ENCODE measurements around the gene DNASE1L3.
"Not testable (repeated sequence)": the region's sequence is repeated elsewhere in the genome, so short reads cannot be mapped to it uniquely, and the experiment has no call there.

DNASE1L3 gene

GRCh38 chr3:58210761-58211460 is at the start of gene DNASE1L3:
Gene DNASE1L3 (minus strand): TSS chr3:58210972. CDS start chr3:58210906, 66 bp downstream.
- no peak for DNase-seq (ENCODE audit: low read depth, low spot score)
- no peak within 1 kb of the TSS for H3K27ac ChIP-seq

- H3K27ac ChIP-seq, result no peak overlapping the region
- peak; percentile 29 for DNase-seq (ENCODE audit: low read depth, low spot score)
Observed at GRCh38 chr3:58260261-58260731, 49.5 kb upstream of the DNASE1L3 start.

- H3K27ac ChIP-seq, result no peak overlapping the region
- DNase-seq (ENCODE audit: low read depth, low spot score), result no peak
Observed at GRCh38 chr3:58258392-58259055, 47.8 kb upstream of the DNASE1L3 start.

GRCh38 chr3:58256511-58256910 is 45.7 kb upstream of the DNASE1L3 start:
- no peak overlapping the region for H3K27ac ChIP-seq
- DNase-seq (ENCODE audit: low read depth, low spot score), result no peak

GRCh38 chr3:58256061-58256460 is 45.3 kb upstream of the DNASE1L3 start:
- no peak for DNase-seq (ENCODE audit: low read depth, low spot score)
- H3K27ac ChIP-seq, result no peak overlapping the region

GRCh38 chr3:58254144-58254543 is 43.4 kb upstream of the DNASE1L3 start:
- no peak for DNase-seq (ENCODE audit: low read depth, low spot score)
- H3K27ac ChIP-seq, result no peak overlapping the region

- H3K27ac ChIP-seq, result no peak overlapping the region
- no peak for DNase-seq (ENCODE audit: low read depth, low spot score)
Observed at GRCh38 chr3:58251631-58252035, 40.9 kb upstream of the DNASE1L3 start.

- no peak for DNase-seq (ENCODE audit: low read depth, low spot score)
- no peak overlapping the region for H3K27ac ChIP-seq
Observed at GRCh38 chr3:58250093-58250707, 39.4 kb upstream of the DNASE1L3 start.

- H3K27ac ChIP-seq, result no peak overlapping the region
- DNase-seq (ENCODE audit: low read depth, low spot score), result no peak
Observed at GRCh38 chr3:58249358-58250092, 38.8 kb upstream of the DNASE1L3 start.

GRCh38 chr3:58246148-58247047 is 35.6 kb upstream of the DNASE1L3 start:
- DNase-seq (ENCODE audit: low read depth, low spot score), result no peak
- no peak overlapping the region for H3K27ac ChIP-seq

GRCh38 chr3:58243976-58244585 is 33.3 kb upstream of the DNASE1L3 start:
- no peak overlapping the region for H3K27ac ChIP-seq
- DNase-seq (ENCODE audit: low read depth, low spot score), result no peak

GRCh38 chr3:58242860-58243259 is 32.1 kb upstream of the DNASE1L3 start:
- H3K27ac ChIP-seq; DNase-seq (ENCODE audit: low read depth, low spot score): not testable (repeated sequence)

- H3K27ac ChIP-seq, result peak overlapping the region; percentile 15
- peak; percentile 22 for DNase-seq (ENCODE audit: low read depth, low spot score)
Observed at GRCh38 chr3:58242340-58242739, 31.6 kb upstream of the DNASE1L3 start.

- peak overlapping the region; percentile 15 for H3K27ac ChIP-seq
- no peak for DNase-seq (ENCODE audit: low read depth, low spot score)
Observed at GRCh38 chr3:58241306-58242044, 30.7 kb upstream of the DNASE1L3 start.

GRCh38 chr3:58238830-58239229 is 28.1 kb upstream of the DNASE1L3 start:
- H3K27ac ChIP-seq, result no peak overlapping the region
- no peak for DNase-seq (ENCODE audit: low read depth, low spot score)

GRCh38 chr3:58237941-58238681 is 27.3 kb upstream of the DNASE1L3 start:
- peak overlapping the region; percentile 54 for H3K27ac ChIP-seq
- DNase-seq (ENCODE audit: low read depth, low spot score), result no peak

GRCh38 chr3:58237238-58237940 is 26.6 kb upstream of the DNASE1L3 start, which contains the start of gene ABHD6:
Gene ABHD6 (plus strand): TSS chr3:58237792. CDS start chr3:58256587, 18,795 bp downstream.
- H3K27ac ChIP-seq, result peak within 1 kb of the TSS; percentile 54
- no peak for DNase-seq (ENCODE audit: low read depth, low spot score)

Measured in epithelial cell of prostate (primary cell).